H9 (cell line): ENCODE measurements around the gene FMO3. TPM values are rescaled to one million over a fixed set of nuclear protein-coding genes. Genes with fewer than 3 reads are reported as not detected.

Source experiments
- DNase-seq: peaks from one replicate; pipeline ENCODE4 v3.0.0-alpha.2; 2017
- H2AFZ ChIP-seq: one replicate; pipeline ENCODE4 v1.6.1; 2013; ENCODE audit warnings: mild to moderate bottlenecking, low read length, control low read depth, moderate library complexity
- H2AK5ac ChIP-seq: 2 replicates; pipeline ENCODE4 v1.6.1; 2013; ENCODE audit warnings: low read length, control low read depth, mixed read lengths; ENCODE audit not compliant: insufficient read length
- H2BK120ac ChIP-seq: one replicate; pipeline ENCODE4 v1.6.1; 2013; ENCODE audit warnings: low read depth, mild to moderate bottlenecking, low read length, control low read depth, inconsistent platforms; ENCODE audit not compliant: poor library complexity, severe bottlenecking
- H2BK12ac ChIP-seq: 2 replicates; pipeline ENCODE4 v1.6.1; 2013; ENCODE audit warnings: low read length, control low read depth, mixed read lengths, low read depth; ENCODE audit not compliant: insufficient read length
- H2BK15ac ChIP-seq: 2 replicates; pipeline ENCODE4 v1.6.1; 2013; ENCODE audit warnings: low read depth, low read length, control low read depth
- H2BK20ac ChIP-seq: one replicate; pipeline ENCODE4 v1.6.1; 2013; ENCODE audit warnings: low read depth, mild to moderate bottlenecking, low read length, control low read depth, inconsistent platforms; ENCODE audit not compliant: poor library complexity, severe bottlenecking
- H2BK5ac ChIP-seq: 2 replicates; pipeline ENCODE4 v1.6.1; 2013; ENCODE audit warnings: low read length, control low read depth, mixed read lengths; ENCODE audit not compliant: insufficient read length
- H3K14ac ChIP-seq: 2 replicates; pipeline ENCODE4 v1.6.1; 2013; ENCODE audit warnings: low read length, control low read depth; ENCODE audit not compliant: insufficient read depth
- H3K18ac ChIP-seq: 2 replicates; pipeline ENCODE4 v1.6.1; 2013; ENCODE audit warnings: low read depth, mild to moderate bottlenecking, mixed read lengths, low read length, control low read depth; ENCODE audit not compliant: insufficient read length
- H3K23ac ChIP-seq: 2 replicates; pipeline ENCODE4 v1.6.1; 2013; ENCODE audit warnings: low read length, control low read depth, mixed read lengths, low read depth; ENCODE audit not compliant: insufficient read length
- H3K23me2 ChIP-seq: 2 replicates; pipeline ENCODE4 v1.6.1; 2013; ENCODE audit warnings: low read depth, mild to moderate bottlenecking, mixed read lengths, low read length, control low read depth; ENCODE audit not compliant: insufficient read length, poor library complexity, severe bottlenecking
- H3K27ac ChIP-seq: 2 replicates; pipeline ENCODE4 v1.5.1; 2013; ENCODE audit warnings: low read length, control low read depth, mixed read lengths, low read depth; ENCODE audit not compliant: insufficient read length
- H3K27me3 ChIP-seq: 2 replicates; pipeline ENCODE4 v1.6.1; 2013; ENCODE audit warnings: low read length, control low read depth, inconsistent platforms; ENCODE audit not compliant: insufficient read depth
- H3K4ac ChIP-seq: 2 replicates; pipeline ENCODE4 v1.6.1; 2013; ENCODE audit warnings: low read depth, mild to moderate bottlenecking, control low read depth, inconsistent platforms, low read length, moderate library complexity
- H3K4me1 ChIP-seq: 2 replicates; pipeline ENCODE4 v1.6.1; 2013; ENCODE audit warnings: low read length, control low read depth, inconsistent platforms; ENCODE audit not compliant: insufficient read depth
- H3K4me2 ChIP-seq: 2 replicates; pipeline ENCODE4 v1.6.1; 2013; ENCODE audit warnings: low read length, control low read depth, mixed read lengths; ENCODE audit not compliant: insufficient read length, insufficient read depth
- H3K56ac ChIP-seq: 2 replicates; pipeline ENCODE4 v1.6.1; 2013; ENCODE audit warnings: low read depth, mild to moderate bottlenecking, mixed read lengths, low read length, control low read depth; ENCODE audit not compliant: insufficient read length
- H3K79me1 ChIP-seq: 2 replicates; pipeline ENCODE4 v1.6.1; 2013; ENCODE audit warnings: low read depth, mild to moderate bottlenecking, moderate library complexity, low read length, control low read depth, inconsistent platforms; ENCODE audit not compliant: insufficient read depth, poor library complexity, severe bottlenecking
- H3K79me2 ChIP-seq: 2 replicates; pipeline ENCODE4 v1.6.1; 2013; ENCODE audit warnings: low read length, control low read depth, inconsistent platforms; ENCODE audit not compliant: insufficient read depth
- H3K9ac ChIP-seq: 2 replicates; pipeline ENCODE4 v1.6.1; 2013; ENCODE audit warnings: low read length, control low read depth, mixed read lengths; ENCODE audit not compliant: insufficient read length; ENCODE audit errors: extremely low read depth
- H3K9me3 ChIP-seq: one replicate; pipeline ENCODE4 v1.6.1; 2013; ENCODE audit warnings: low read depth, low read length, inconsistent platforms; ENCODE audit not compliant: control insufficient read depth
- H3T11ph ChIP-seq: one replicate; pipeline ENCODE4 v1.6.1; 2013; ENCODE audit warnings: mild to moderate bottlenecking, low read length, control low read depth, inconsistent platforms
- H4K20me1 ChIP-seq: one replicate; pipeline ENCODE4 v1.6.1; 2013; ENCODE audit not compliant: control insufficient read depth, insufficient read length, insufficient read depth
- H4K5ac ChIP-seq: 2 replicates; pipeline ENCODE4 v1.6.1; 2013; ENCODE audit warnings: low read depth, mild to moderate bottlenecking, mixed read lengths, low read length, control low read depth; ENCODE audit not compliant: insufficient read length
- H4K8ac ChIP-seq: replicated peaks from 2 replicates; pipeline ENCODE4 v1.6.1; 2013; ENCODE audit warnings: low read length, control low read depth, mixed read lengths, low read depth; ENCODE audit not compliant: insufficient read length
- H4K91ac ChIP-seq: 2 replicates; pipeline ENCODE4 v1.6.1; 2013; ENCODE audit warnings: low read depth, mild to moderate bottlenecking, moderate library complexity, mixed read lengths, low read length, control low read depth; ENCODE audit not compliant: insufficient read length
- H3K27ac Mint-ChIP-seq, 3 experiments: 2 replicates in 2 of 3; 3 replicates in 1 of 3; pipeline ENCODE4 v1.8.0; 2020 to 2021; ENCODE audit warnings: mixed read lengths in 3 of 3, mild to moderate bottlenecking in 1 of 3, moderate library complexity in 1 of 3
- H3K27me3 Mint-ChIP-seq: 2 replicates; pipeline ENCODE4 v1.8.0; 2021; ENCODE audit warnings: low read depth, mild to moderate bottlenecking, moderate library complexity, mixed read lengths
- H3K36me3 Mint-ChIP-seq, 3 experiments: 2 replicates in 2 of 3; 3 replicates in 1 of 3; pipeline ENCODE4 v1.8.0; 2020 to 2021; ENCODE audit warnings: low read depth in 3 of 3, mixed read lengths in 3 of 3; ENCODE audit not compliant: insufficient read depth in 1 of 3
- H3K4me1 Mint-ChIP-seq, 2 experiments: 2 replicates each; pipeline ENCODE4 v1.8.0; 2020; ENCODE audit warnings: mixed read lengths in 2 of 2
- H3K4me3 Mint-ChIP-seq, 2 experiments: 2 replicates in 1 of 2; 3 replicates in 1 of 2; pipeline ENCODE4 v1.8.0; 2020 to 2021; ENCODE audit warnings: mild to moderate bottlenecking in 2 of 2, mixed read lengths in 2 of 2, moderate library complexity in 1 of 2
- H3K9me3 Mint-ChIP-seq, 2 experiments: 2 replicates in 1 of 2; 3 replicates in 1 of 2; pipeline ENCODE4 v1.8.0; 2020; ENCODE audit warnings: mild to moderate bottlenecking in 2 of 2, mixed read lengths in 2 of 2, moderate library complexity in 1 of 2
- CTCF ChIP-seq: fragments of 200-600 bp; sonication (generic); conservative IDR thresholded peaks from 3 replicates; pipeline ENCODE4 v1.8.0; 2021; ENCODE audit warnings: antibody characterized with exemption, mild to moderate bottlenecking
- WGBS: extraction: QIAGEN DNeasy Blood & Tissue Kit; methylation state at CpG from one replicate; pipeline ENCODE4 v1.1.7; 2013; ENCODE audit warnings: missing lambda C conversion rate, low lambda C conversion rate, mixed read lengths; ENCODE audit not compliant: insufficient read length; ENCODE audit errors: extremely low coverage; 5-methylcytosine and 5-hydroxymethylcytosine counted together
- total RNA-seq: library from RNA; stranded (reverse); gene quantifications from 2 replicates; pipeline ENCODE4 v1.2.1, GENCODE V29; 2021

FMO3 gene
- total RNA-seq, 1 experiment from 2014 or later, result not detected

GRCh38 chr1:171115280-171115897 lies 24.7 kb downstream of the FMO3 start:
- no CpG with 5 or more reads among the region's 2 CpGs for WGBS
- no peak overlapping the region for H2BK12ac ChIP-seq
- H3K27me3 ChIP-seq, result no peaks in the 10 kb centered on the region
- H3K4me1 ChIP-seq, result no peaks in the 10 kb centered on the region; the same call in 1 of the 2 replicates
- H3K23me2 ChIP-seq, result no peaks in the 10 kb centered on the region
- no peaks in the 10 kb centered on the region for H3K79me2 ChIP-seq
- no peak overlapping the region for H2BK20ac ChIP-seq
- no peak overlapping the region for H3K18ac ChIP-seq
- Mint-ChIP-seq H3K9me3 (no peaks in the 10 kb centered on the region), H3K4me3 (no peak overlapping the region), H3K27ac (no peak overlapping the region), H3K36me3 (no peaks in the 10 kb centered on the region; a peak in 1 of 7 replicates), H3K27me3 (no peaks in the 10 kb centered on the region), H3K4me1 (peaks cover 10 to 12% of the 10 kb centered on the region in 2 experiments)
- H3K9ac ChIP-seq, result no peak overlapping the region
- no peak overlapping the region for H3K4ac ChIP-seq
- H3K27ac ChIP-seq, result no peak overlapping the region
- no peak overlapping the region for H4K8ac ChIP-seq
- no peak overlapping the region for H2AFZ ChIP-seq
- H3K9me3 ChIP-seq, result no peaks in the 10 kb centered on the region
- H2BK120ac ChIP-seq, result no peak overlapping the region
- no peak for TF ChIP-seq CTCF
- H3T11ph ChIP-seq, result no peak overlapping the region
- H2BK5ac ChIP-seq, result no peak overlapping the region
- no peak overlapping the region for H3K23ac ChIP-seq
- H3K79me1 ChIP-seq, result no peaks in the 10 kb centered on the region
- H4K20me1 ChIP-seq, result no peaks in the 10 kb centered on the region
- H2AK5ac ChIP-seq, result no peak overlapping the region
- H2BK15ac ChIP-seq, result no peak overlapping the region
- no peak overlapping the region for H3K56ac ChIP-seq
- H3K4me2 ChIP-seq, result no peak overlapping the region
- H3K14ac ChIP-seq, result no peak overlapping the region
- no peak for DNase-seq
- H4K5ac ChIP-seq, result no peak overlapping the region
- H4K91ac ChIP-seq, result no peak overlapping the region
